ENCODE results near the gene B9D1. TPM values are rescaled to one million over a fixed set of nuclear protein-coding genes. Genes with fewer than 3 reads are reported as not detected.
A peak's percentile ranks its signal among the peaks of the same experiment; 100 is the strongest.

Gene B9D1
- total and polyA plus RNA-seq, 2 of the 13 experiments (the other 11 are each of a cell fraction or from before 2014, with no cell fraction given), result 27.7 to 31.1 TPM

- TF ChIP-seq MLX (CRISPR knock-in tag; IDR thresholded peaks at IDR 0.05), result no peak
- no peak for TF ChIP-seq ZNF17 (CRISPR knock-in tag; IDR thresholded peaks at IDR 0.05)
- peak; percentile 83 for TF ChIP-seq ONECUT2 (CRISPR knock-in tag; IDR thresholded peaks at IDR 0.05)
- no peak for TF ChIP-seq SOX6 (IDR thresholded peaks at IDR 0.05)
- TF ChIP-seq SOX6 (CRISPR knock-in tag; IDR thresholded peaks at IDR 0.05), result peak; percentile 66
- TF ChIP-seq MED13 (CRISPR knock-in tag; IDR thresholded peaks at IDR 0.05), result no peak
- peak; percentile 58; the same call in 1 of the 2 replicates for TF ChIP-seq CREM (IDR thresholded peaks at IDR 0.05)
- TF ChIP-seq CREM (CRISPR knock-in tag; IDR thresholded peaks at IDR 0.05), result no peak
- TF ChIP-seq RCOR2 (CRISPR knock-in tag; IDR thresholded peaks at IDR 0.05), result 0 out of 2 replicates have a peak, but pooled peaks have one; percentile 32
- peak; percentile 89 for TF ChIP-seq PATZ1 (CRISPR knock-in tag; IDR thresholded peaks at IDR 0.05)
- TF ChIP-seq HOXA5 (CRISPR knock-in tag; IDR thresholded peaks at IDR 0.05), result no peak; the same call in 1 of the 2 replicates
- TF ChIP-seq CBX2 (IDR thresholded peaks at IDR 0.05; ENCODE audit: low read depth, low read length), result no peak
- no peak for TF ChIP-seq CBX2 (CRISPR knock-in tag; IDR thresholded peaks at IDR 0.05; ENCODE audit: low read depth)
- no peak for TF ChIP-seq ZNF652 (CRISPR knock-in tag; IDR thresholded peaks at IDR 0.05; ENCODE audit: borderline replicate concordance, low read depth)
- TF ChIP-seq ZNF317 (CRISPR knock-in tag; IDR thresholded peaks at IDR 0.05), result peak; percentile 58; the same call in 1 of the 2 replicates
- no peak for TF ChIP-seq NFE2 (CRISPR knock-in tag; IDR thresholded peaks at IDR 0.05)
- no peak for TF ChIP-seq ZNF446 (CRISPR knock-in tag; IDR thresholded peaks at IDR 0.05)
- peak; percentile 80 for TF ChIP-seq SP4 (CRISPR knock-in tag; IDR thresholded peaks at IDR 0.05)
- peak; percentile 46; the same call in 1 of the 2 replicates for TF ChIP-seq ZBTB33 (CRISPR knock-in tag; IDR thresholded peaks at IDR 0.05)
- peak; percentile 95 for TF ChIP-seq RAD21 (CRISPR knock-in tag; IDR thresholded peaks at IDR 0.05)
- TF ChIP-seq GMEB1 (CRISPR knock-in tag; IDR thresholded peaks at IDR 0.05; ENCODE audit: borderline replicate concordance), result peak; percentile 43; the same call in 1 of the 2 replicates
- peak; percentile 59; the same call in 1 of the 2 replicates for TF ChIP-seq KLF9 (CRISPR knock-in tag; IDR thresholded peaks at IDR 0.05; ENCODE audit: low read depth)
- no peak for TF ChIP-seq ZNF567 (CRISPR knock-in tag; IDR thresholded peaks at IDR 0.05; ENCODE audit: borderline replicate concordance)
- TF ChIP-seq POGZ (CRISPR knock-in tag; IDR thresholded peaks at IDR 0.05), result peak; percentile 38; the same call in 1 of the 2 replicates
- TF ChIP-seq ZNF891 (CRISPR knock-in tag; IDR thresholded peaks at IDR 0.05), result 0 out of 2 replicates have a peak, but pooled peaks have one; percentile 49
- no peak for TF ChIP-seq NFIC (IDR thresholded peaks at IDR 0.05; ENCODE audit: low read length)
- TF ChIP-seq LCORL (IDR thresholded peaks at IDR 0.05), result no peak
- TF ChIP-seq LCORL (CRISPR knock-in tag; IDR thresholded peaks at IDR 0.05), result peak; percentile 78
These were observed 45.0 kb downstream of the B9D1 start (continued) for GRCh38 chr17:19317359-19318095.
